Kidney (tissue), 14 donors: ENCODE data around the gene KCNK17. TPM values are rescaled to one million over a fixed set of nuclear protein-coding genes. Genes with fewer than 3 reads are reported as not detected.

ENCODE experiments used
- DNase-seq, 5 donors: peaks; one replicate each; pipeline ENCODE4 v3.0.0-alpha.2; 2013 to 2020
- FAIRE-seq: peaks from 2 replicates; lab custom pipeline; 2012; peaks lifted over from hg19 to GRCh38; lab: Jason Lieb, UNC
- H3K27ac ChIP-seq, 2 donors: one replicate each; pipeline ENCODE4 v1.7.0; 2013; ENCODE audit warnings: low read depth in 2 of 2, low read length in 2 of 2, inconsistent platforms in 1 of 2
- H3K27me3 ChIP-seq: one replicate; pipeline ENCODE4 v1.7.1; 2013; ENCODE audit warnings: low read length, inconsistent platforms; ENCODE audit not compliant: control insufficient read depth, insufficient read depth
- H3K36me3 ChIP-seq, 3 donors: one replicate each; pipeline versions ENCODE4 v1.7.0 to v1.7.1; 2013; ENCODE audit warnings: low read length in 3 of 3, control low read depth in 1 of 3, inconsistent platforms in 1 of 3; ENCODE audit not compliant: insufficient read depth in 3 of 3, control insufficient read depth in 2 of 3
- H3K4me1 ChIP-seq, 3 donors: one replicate each; pipeline versions ENCODE4 v1.7.0 to v1.7.1; 2013; ENCODE audit warnings: low read length in 3 of 3, inconsistent platforms in 1 of 3, low read depth in 1 of 3; ENCODE audit not compliant: control insufficient read depth in 2 of 3, insufficient read depth in 2 of 3
- H3K4me3 ChIP-seq, 3 donors: one replicate each; pipeline versions ENCODE4 v1.7.0 to v1.8.1; 2013; ENCODE audit warnings: low read length in 3 of 3, control low read depth in 1 of 3, inconsistent platforms in 1 of 3
- H3K9ac ChIP-seq, 3 donors: one replicate each; pipeline versions ENCODE4 v1.7.0 to v1.7.1; 2013; ENCODE audit warnings: low read length in 3 of 3, control low read depth in 1 of 3, inconsistent platforms in 1 of 3
- H3K9me3 ChIP-seq, 3 donors: one replicate each; pipeline versions ENCODE4 v1.7.0 to v1.7.1; 2013; ENCODE audit warnings: low read length in 3 of 3, control low read depth in 1 of 3, inconsistent platforms in 1 of 3; ENCODE audit not compliant: control insufficient read depth in 2 of 3, insufficient read depth in 1 of 3
- CTCF ChIP-seq: IDR thresholded peaks from 3 replicates; pipeline ENCODE4 v1.5.1; 2012; ENCODE audit warnings: mild to moderate bottlenecking, moderate library complexity, borderline replicate concordance; ENCODE audit not compliant: insufficient read depth; ENCODE audit errors: extremely low read depth
- intact Hi-C: fragments of 100-400 bp; cut with DNase I; formaldehyde crosslinking; loops from one replicate; pipeline ENCODE4 v1.11.1; 2022
- polyA plus RNA-seq: library from polyadenylated mRNA; stranded (reverse); fragments of 350-450 nt; fragmentation: Illumina TruSeq; extraction: RNeasy Lipid Tissue Mini Kit (QIAGEN cat#74804); gene quantifications from one replicate; pipeline ENCODE4 v1.2.3, GENCODE V29; 2014; ENCODE audit warnings: low read depth, low replicate concordance; ENCODE audit not compliant: insufficient read depth
- total RNA-seq: library from RNA; stranded (reverse); fragmentation: NEBNext Ultra II Directional; extraction: Animal tissue kit (Norgen Biotek cat#: 25700); gene quantifications from one replicate; pipeline ENCODE4 v1.2.1, GENCODE V29; 2021
- donor health status: control.
- donor health status: control.
- donor health status: control.
- donor health status: control.
- donor health status: control.
- donor health status: DM: yes; HTN: yes; CAD: no.
- donor health status: Normal renal cell carcinoma (clear cell type).

Gene KCNK17
- total and polyA plus RNA-seq, 2 donors from 2014 or later = 0.38 TPM; not detected in 1

GRCh38 chr6:39276379-39276995, 37.7 kb downstream of the KCNK17 start:
- no peaks in the 10 kb centered on the region for H3K9me3 ChIP-seq
- no peak overlapping the region for H3K4me3 ChIP-seq
- no peaks in the 10 kb centered on the region for H3K36me3 ChIP-seq
- peak overlapping the region in 1 of 2 donors; percentile 37 for H3K27ac ChIP-seq
- H3K4me1 ChIP-seq = peaks cover 0 to 27% (median 9%) of the 10 kb centered on the region in 3 donors
- FAIRE-seq (no peak), DNase-seq (no peak)
- H3K27me3 ChIP-seq = no peaks in the 10 kb centered on the region
- intact Hi-C loops = no loop called here
- TF ChIP-seq CTCF = no peak
- no peak overlapping the region for H3K9ac ChIP-seq

GRCh38 chr6:39274903-39275302, 39.3 kb downstream of the KCNK17 start:
- no peak for DNase-seq
- Histone ChIP-seq H3K4me1 (peaks cover 0 to 15% (median 4%) of the 10 kb centered on the region in 3 donors), H3K9ac (no peak overlapping the region), H3K27me3 (no peaks in the 10 kb centered on the region), H3K9me3 (no peaks in the 10 kb centered on the region), H3K36me3 (no peaks in the 10 kb centered on the region), H3K4me3 (no peak overlapping the region), H3K27ac (no peak overlapping the region)
- intact Hi-C loops = no loop called here
- FAIRE-seq = no peak
- TF ChIP-seq CTCF = no peak

- DNase-seq (no peak), FAIRE-seq (no peak)
- Histone ChIP-seq H3K9ac (no peak overlapping the region), H3K4me1 (peaks cover 0 to 13% (median 4%) of the 10 kb centered on the region in 3 donors), H3K27ac (no peak overlapping the region), H3K9me3 (no peaks in the 10 kb centered on the region), H3K36me3 (no peaks in the 10 kb centered on the region), H3K4me3 (no peak overlapping the region), H3K27me3 (no peaks in the 10 kb centered on the region)
- TF ChIP-seq CTCF = no peak
- intact Hi-C loops = no loop called here
Observed at GRCh38 chr6:39274471-39274870, 39.7 kb downstream of the KCNK17 start.
